Retina (tissue), 1 donor: ENCODE measurements around the gene TARBP2.
"Not testable (repeated sequence)": the region's sequence is repeated elsewhere in the genome, so short reads cannot be mapped to it uniquely, and the experiment has no call there.

Experiments used
- DNase-seq: peaks from one replicate; pipeline ENCODE4 v3.0.0-alpha.2; 2016

TARBP2 gene

DNA sequence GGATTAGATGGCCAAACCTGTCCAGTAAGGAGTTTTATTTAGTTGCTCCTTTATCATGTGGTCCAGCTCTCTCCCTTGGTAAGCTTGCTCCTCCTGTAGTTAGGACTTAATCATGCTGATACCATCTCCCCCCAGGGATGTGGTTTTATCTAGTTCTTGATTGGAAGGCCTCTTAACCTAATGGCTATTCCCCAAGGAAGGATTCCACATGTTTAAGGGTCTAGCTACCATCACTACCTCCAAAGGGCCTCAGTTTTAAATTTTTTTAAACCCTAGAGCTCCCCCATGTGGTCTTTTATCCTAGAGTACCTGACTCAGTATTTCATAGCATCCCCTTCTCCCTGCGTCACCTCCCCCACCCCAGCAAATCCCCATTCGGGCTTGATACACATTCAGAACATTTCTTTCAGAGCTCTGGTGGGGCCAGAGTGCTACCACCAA lies 24.3 kb upstream of the TARBP2 start:
- DNase-seq, result peak; percentile 14

GRCh38 chr12:53478865-53479264 lies 22.2 kb upstream of the TARBP2 start:
- no peak for DNase-seq

DNA sequence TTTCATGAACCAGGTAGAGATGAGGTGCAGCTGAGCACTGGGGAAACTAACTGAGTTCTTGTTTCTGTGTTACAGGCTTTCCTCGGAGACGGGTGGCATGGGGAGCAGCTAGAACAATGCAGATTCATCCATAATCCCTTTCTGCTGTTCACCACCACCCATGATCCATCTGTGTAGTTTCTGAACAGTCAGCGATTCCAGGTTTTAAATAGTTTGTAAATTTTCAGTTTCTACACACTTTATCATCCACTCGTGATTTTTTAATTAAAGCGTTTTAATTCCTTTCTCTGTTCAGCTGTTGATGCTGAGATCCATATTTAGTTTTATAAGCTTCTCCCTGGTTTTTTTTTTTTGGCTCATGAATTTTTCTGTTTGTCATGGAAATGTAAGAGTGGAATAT lies 21.8 kb upstream of the TARBP2 start:
- no peak for DNase-seq

GRCh38 chr12:53480491-53481442 lies 20.3 kb upstream of the TARBP2 start:
- DNase-seq, result no peak

GRCh38 chr12:53481458-53481857 lies 19.6 kb upstream of the TARBP2 start:
- not testable (repeated sequence) for DNase-seq

- DNase-seq, result no peak
Measured at GRCh38 chr12:53481939-53482586, 19.0 kb upstream of the TARBP2 start.

- no peak for DNase-seq
Measured at GRCh38 chr12:53482626-53483168, 18.4 kb upstream of the TARBP2 start.

DNA sequence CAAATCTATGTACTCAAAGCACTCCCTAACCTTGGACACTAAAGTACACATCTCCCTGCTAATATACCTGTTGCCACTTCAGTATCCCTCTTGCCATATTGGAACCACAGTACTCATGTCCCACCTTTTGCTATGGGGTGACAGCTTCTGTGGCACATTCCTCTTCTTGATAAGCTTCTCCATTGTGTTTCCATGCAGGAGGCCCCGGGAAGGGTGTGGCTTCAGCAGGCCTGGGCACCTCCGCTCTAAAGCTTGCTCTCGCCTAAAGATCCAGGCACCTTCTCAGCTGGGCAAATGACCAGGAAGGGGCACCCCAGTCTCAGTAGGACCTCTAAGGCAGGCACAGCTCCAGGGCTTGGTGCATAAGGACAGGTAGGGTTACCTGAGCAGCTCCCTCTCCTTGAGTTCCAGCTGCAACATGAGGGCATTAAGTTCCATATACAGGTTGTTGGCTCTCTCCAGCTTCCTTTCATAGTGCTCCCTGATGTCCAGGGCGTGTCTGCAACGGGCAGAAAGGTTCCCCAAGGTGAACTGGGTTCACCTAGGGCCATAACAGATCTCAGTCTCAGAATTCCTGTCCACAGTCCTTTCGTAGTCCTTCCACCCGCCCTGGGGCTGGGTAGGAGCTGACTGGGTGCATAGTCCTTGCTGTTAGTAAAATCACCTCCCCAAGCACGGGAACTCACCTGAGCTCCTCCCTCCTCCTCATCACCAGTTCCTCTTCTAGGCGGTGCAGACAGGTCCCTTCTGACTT lies 17.7 kb upstream of the TARBP2 start:
- no peak for DNase-seq

DNA sequence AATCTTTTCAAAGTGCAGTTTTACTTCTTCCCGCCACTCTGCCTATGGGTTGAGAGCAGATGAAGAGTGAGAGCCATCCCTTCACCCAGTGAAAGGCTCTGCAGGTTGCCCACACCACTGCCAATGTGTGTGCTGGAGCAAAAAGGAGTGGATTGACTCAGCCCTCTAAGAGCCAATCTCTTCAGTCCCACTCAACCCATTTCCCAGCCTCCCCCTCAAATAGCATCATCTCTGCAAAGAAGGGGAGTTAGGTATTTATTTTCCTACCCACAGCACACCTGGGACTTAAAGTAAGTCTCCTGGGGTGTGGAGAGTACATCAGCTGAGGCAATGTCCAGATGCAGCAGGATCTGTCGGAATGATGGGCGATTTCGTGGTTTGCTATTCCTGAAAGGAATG lies 17.1 kb upstream of the TARBP2 start:
- no peak for DNase-seq

DNA sequence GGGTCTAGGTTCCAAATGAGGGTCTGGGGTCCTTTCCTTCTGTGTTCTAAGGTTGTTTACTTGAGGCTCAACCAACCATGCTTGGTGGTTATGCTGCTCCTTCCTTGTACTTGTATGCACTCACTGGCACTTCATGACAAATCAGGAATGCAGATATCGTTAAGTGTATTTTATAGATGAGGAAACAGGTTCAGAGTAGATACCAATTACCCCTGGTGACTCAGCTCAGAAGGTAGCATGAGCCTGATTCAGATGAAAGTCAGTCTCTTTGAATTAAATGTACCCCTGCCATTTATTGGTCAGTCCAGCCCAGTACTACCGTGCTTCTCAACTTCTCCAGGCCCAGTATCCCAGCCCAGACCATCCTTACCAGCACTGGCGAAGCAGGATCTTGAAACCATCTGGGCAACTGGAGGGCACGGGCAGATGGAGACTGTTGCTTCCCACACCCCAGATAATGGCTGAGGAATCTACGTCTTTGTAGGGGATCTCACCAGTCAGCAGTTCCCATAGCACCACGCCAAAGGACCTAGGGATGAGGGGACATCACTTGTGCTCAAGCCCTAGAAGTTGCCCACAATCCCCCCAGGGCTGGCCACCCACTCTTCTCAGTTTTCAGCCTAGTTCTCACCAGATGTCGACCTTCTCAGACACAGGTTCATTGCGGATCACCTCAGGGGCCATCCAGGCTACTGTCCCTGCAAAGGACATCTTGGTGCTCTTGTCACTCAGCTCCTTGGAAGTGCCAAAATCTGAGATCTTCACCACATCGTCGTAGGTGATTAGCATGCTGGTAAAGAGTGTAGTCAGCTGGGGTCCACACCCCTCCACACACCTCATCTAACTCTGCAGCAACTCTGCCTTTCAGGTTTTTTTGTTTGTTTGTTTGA lies 16.2 kb upstream of the TARBP2 start:
- DNase-seq, result no peak

- no peak for DNase-seq
Measured at GRCh38 chr12:53485955-53486735, 14.9 kb upstream of the TARBP2 start.

- DNase-seq, result no peak
Measured at GRCh38 chr12:53486736-53487487, 14.2 kb upstream of the TARBP2 start.

GRCh38 chr12:53489242-53489864 lies 11.7 kb upstream of the TARBP2 start:
- DNase-seq, result no peak

GRCh38 chr12:53492188-53492587 lies 8.9 kb upstream of the TARBP2 start:
- DNase-seq, result peak; percentile 62

GRCh38 chr12:53492830-53493609 lies 8.1 kb upstream of the TARBP2 start:
- DNase-seq, result peak; percentile 95

DNA sequence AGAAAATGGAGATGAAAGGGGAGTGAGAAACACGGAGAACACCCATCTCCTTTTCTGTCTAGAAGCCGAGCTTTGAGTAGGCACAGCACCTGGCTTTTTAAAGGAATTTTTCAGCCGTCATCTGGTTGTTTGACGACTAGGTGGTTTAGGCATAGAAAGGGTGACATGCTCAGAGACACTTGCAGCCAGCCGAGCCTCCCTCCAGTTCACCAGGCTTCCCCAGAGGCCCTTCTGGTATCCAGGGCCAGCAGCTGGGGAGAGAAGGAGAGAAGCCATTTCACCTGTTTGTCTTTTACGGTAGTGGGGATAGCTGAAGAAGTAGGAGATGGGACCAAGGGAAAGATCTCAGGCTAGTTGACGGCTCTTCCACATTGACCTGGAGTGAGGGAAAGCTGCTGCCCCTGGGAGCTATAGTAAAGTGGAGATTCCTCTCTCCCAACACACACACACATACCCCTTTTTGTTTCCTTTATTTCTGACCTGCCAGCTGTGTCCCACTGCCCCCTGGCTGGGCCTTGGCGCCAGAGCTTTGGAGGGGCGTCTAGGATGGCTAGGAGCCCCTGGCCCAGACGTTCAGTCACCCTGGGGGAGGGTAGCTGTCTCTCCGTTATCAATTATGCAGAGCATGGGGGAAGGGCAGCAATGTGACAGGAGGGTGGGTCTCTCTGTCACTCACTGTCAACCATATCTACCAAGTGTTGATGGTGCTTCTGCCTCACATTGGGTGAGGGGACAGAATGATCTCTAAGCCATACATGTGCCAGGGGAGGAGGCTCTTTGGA lies 7.3 kb upstream of the TARBP2 start:
- peak; percentile 68 for DNase-seq

DNA sequence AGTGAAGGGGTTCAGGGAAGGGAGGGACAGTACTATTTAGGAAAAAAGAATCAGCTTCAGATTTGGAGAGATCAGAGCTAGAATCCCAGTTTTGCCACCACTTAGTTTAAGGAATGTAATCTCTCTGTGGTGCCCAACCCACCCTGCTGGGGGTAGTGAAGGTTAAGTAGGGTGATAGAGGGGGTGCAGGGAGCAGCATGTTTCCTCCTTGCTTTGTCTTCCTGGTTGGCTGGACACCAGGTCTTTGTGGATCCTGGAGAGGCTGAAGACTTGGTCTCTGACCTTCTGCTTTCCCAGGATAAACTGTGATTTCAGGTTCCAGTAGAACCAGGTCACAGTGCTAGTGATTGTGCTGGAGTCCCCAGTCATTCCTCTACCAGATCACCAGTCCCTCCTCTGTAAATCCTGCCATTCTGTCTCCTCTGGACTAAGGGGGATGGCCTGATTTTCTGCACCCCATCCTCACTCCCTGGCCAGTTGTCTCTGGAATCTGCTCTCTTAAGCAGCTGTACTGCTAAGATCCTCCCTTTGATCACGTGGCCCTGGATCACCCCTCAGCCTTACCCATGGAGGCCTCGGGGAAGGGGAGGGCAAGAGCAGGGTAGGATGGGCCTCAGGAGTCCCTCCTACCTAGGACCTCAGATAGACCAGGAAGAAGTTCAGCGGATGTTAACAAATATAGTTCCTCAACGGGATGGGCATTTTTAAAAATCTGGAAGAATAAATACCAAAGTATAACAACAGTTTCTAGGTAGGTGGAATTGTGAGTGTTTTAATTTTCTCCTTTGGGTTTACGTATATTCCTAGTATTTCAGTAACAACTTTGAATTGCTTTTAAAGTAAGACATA lies 5.0 kb upstream of the TARBP2 start:
- peak; percentile 44 for DNase-seq

DNA sequence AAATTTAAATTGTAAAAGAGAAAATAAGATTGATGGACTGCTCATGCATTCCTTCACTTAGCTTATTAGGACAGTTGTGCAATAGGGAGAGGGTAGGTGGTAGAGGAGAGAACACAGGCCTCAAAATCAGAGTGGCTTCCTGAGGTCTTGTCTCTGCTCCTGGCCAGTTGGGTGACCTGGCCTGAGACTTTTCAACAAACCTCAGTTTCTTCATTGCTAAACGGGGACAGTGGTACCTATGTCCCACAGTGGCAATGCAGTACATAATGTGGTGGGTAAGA lies 4.4 kb upstream of the TARBP2 start:
- no peak for DNase-seq
